PC-3 (cell line): ENCODE results near the gene C1GALT1.

Source experiments
- CTCF ChIP-seq: fragments of 300-600 bp; sonication (generic); conservative IDR thresholded peaks from 2 replicates; pipeline ENCODE4 v1.5.1; 2017; ENCODE audit warnings: antibody characterized with exemption, low read depth, mild to moderate bottlenecking, low read length
- EZH2 ChIP-seq: fragments of 300-600 bp; sonication (generic); IDR thresholded peaks from one replicate; pipeline ENCODE4 v1.6.1; 2017; ENCODE audit warnings: antibody characterized with exemption, mild to moderate bottlenecking, low read length; ENCODE audit not compliant: unreplicated experiment

DNA sequence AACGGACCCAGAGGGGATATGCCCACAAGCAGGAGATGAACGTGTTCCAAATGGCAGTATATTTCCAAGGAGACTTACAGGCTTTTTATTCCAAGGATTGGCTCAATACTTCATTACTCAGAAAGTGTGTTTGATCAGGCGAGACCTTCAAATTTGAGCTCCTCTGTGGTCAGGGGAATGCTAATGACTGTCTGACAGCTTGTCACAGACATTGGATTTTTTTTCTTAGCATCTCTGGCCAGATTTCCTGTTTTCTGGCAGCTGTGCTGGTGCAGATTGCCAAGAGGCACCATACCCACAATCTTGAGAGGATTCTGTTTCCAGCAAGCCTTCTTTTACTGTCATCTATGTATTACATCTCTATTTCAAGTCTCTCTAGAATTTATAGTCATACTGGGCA, 93.8 kb downstream of the C1GALT1 start:
- no peak for TF ChIP-seq CTCF
- TF ChIP-seq EZH2, result no peak
